Mesendoderm (in vitro differentiated cells): ENCODE measurements around the gene CGNL1.

Source experiments
- DNase-seq: peaks from one replicate; pipeline ENCODE4 v3.0.0; 2013
- H2AK5ac ChIP-seq: 2 replicates; pipeline ENCODE4 v1.6.1; 2013; ENCODE audit warnings: low read length, inconsistent platforms
- H2BK120ac ChIP-seq: 2 replicates; pipeline ENCODE4 v1.6.1; 2013; ENCODE audit warnings: low read depth, mild to moderate bottlenecking, low read length, moderate library complexity, mixed read lengths
- H2BK15ac ChIP-seq: replicated peaks from 2 replicates; pipeline ENCODE4 v1.6.1; 2013; ENCODE audit warnings: low read depth, mild to moderate bottlenecking, moderate library complexity
- H2BK5ac ChIP-seq: 2 replicates; pipeline ENCODE4 v1.6.1; 2013; ENCODE audit warnings: low read length, inconsistent platforms
- H3K18ac ChIP-seq: 2 replicates; pipeline ENCODE4 v1.6.1; 2013; ENCODE audit warnings: mild to moderate bottlenecking, low read length, mixed read lengths
- H3K23ac ChIP-seq: one replicate; pipeline ENCODE4 v1.6.1; 2013; ENCODE audit warnings: low read length
- H3K27ac ChIP-seq: 2 replicates; pipeline ENCODE4 v1.5.1; 2013; ENCODE audit warnings: low read depth, mild to moderate bottlenecking, inconsistent platforms, low read length, moderate library complexity
- H3K27me3 ChIP-seq: 2 replicates; pipeline ENCODE4 v1.6.1; 2013; ENCODE audit warnings: low read length, control low read depth, mild to moderate bottlenecking, inconsistent platforms; ENCODE audit not compliant: insufficient read depth, poor library complexity
- H3K36me3 ChIP-seq: 2 replicates; pipeline ENCODE4 v1.6.1; 2013; ENCODE audit warnings: low read length, inconsistent platforms; ENCODE audit not compliant: control insufficient read depth, insufficient read depth
- H3K4ac ChIP-seq: one replicate; pipeline ENCODE4 v1.6.1; 2013; ENCODE audit warnings: low read depth, mild to moderate bottlenecking, low read length, moderate library complexity
- H3K4me1 ChIP-seq: 2 replicates; pipeline ENCODE4 v1.6.1; 2013; ENCODE audit warnings: low read depth, low read length, inconsistent platforms; ENCODE audit not compliant: control insufficient read depth
- H3K4me2 ChIP-seq: 2 replicates; pipeline ENCODE4 v1.6.1; 2013; ENCODE audit warnings: low read length
- H3K4me3 ChIP-seq: 2 replicates; pipeline ENCODE4 v1.5.1; 2013; ENCODE audit warnings: mild to moderate bottlenecking, low read length
- H3K56ac ChIP-seq: one replicate; pipeline ENCODE4 v1.6.1; 2013; ENCODE audit warnings: low read length
- H3K79me1 ChIP-seq: 2 replicates; pipeline ENCODE4 v1.6.1; 2013; ENCODE audit warnings: low read length, inconsistent platforms
- H3K79me2 ChIP-seq: 2 replicates; pipeline ENCODE4 v1.6.1; 2013; ENCODE audit warnings: mild to moderate bottlenecking, low read length; ENCODE audit not compliant: control insufficient read depth, insufficient read depth
- H3K9ac ChIP-seq: 2 replicates; pipeline ENCODE4 v1.6.1; 2013; ENCODE audit warnings: low read length, inconsistent platforms
- H4K5ac ChIP-seq: one replicate; pipeline ENCODE4 v1.6.1; 2013; ENCODE audit warnings: low read length
- H4K8ac ChIP-seq: one replicate; pipeline ENCODE4 v1.6.1; 2013; ENCODE audit warnings: low read depth, mild to moderate bottlenecking, control low read depth, low read length, moderate library complexity
- WGBS: extraction: QIAGEN DNeasy Blood & Tissue Kit; methylation state at CpG from one replicate; pipeline ENCODE4 v1.1.7; 2013; ENCODE audit warnings: low lambda C conversion rate, missing lambda C conversion rate; ENCODE audit not compliant: insufficient coverage; ENCODE audit errors: extremely low coverage; 5-methylcytosine and 5-hydroxymethylcytosine counted together

CGNL1 gene

DNA sequence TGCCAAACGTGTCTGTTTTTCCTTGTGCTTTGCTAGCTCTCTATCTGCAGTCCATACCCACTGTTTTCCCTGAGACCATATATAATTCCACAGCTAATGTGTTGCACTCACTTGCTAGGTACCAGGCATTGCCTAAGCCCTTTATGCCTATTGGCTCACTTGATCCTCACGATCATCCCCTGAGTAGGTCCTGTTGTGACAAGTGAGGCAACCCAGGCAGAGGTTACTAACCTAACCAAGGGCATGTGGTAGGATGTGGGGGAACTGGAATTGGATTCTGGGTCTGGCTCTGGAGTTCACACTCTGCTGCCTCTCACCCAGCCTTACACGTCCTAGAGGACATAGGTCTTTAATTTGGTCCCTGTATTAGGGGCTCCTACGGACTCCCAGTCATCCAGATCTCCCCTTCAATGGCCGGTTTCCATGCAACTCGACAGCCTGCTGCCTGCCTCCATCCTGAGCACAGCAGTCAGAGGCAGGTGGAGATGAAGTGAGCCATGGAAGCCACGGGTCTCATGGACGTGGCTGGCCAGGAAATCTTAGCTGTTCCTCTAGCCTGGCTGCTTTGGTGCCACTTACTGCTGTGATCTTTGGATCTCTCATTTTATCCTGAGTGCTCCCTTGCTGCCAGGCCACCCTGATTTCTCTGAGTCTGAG lies 176.5 kb downstream of the CGNL1 start:
- Histone ChIP-seq H3K18ac (no peak overlapping the region), H3K4me2 (no peak overlapping the region), H3K4me3 (no peak overlapping the region), H2BK120ac (no peak overlapping the region), H3K79me2 (no peaks in the 10 kb centered on the region), H3K27ac (no peak overlapping the region), H3K36me3 (no peaks in the 10 kb centered on the region), H4K8ac (no peak overlapping the region), H3K4ac (no peak overlapping the region), H3K79me1 (no peaks in the 10 kb centered on the region), H3K4me1 (peaks cover 31% of the 10 kb centered on the region), H2BK15ac (no peak overlapping the region), H2BK5ac (peak overlapping the region; percentile 30), H2AK5ac (peak overlapping the region; percentile 71), H3K23ac (no peak overlapping the region), H3K56ac (peak overlapping the region; percentile 45), H3K9ac (no peak overlapping the region), H3K27me3 (no peaks in the 10 kb centered on the region), H4K5ac (no peak overlapping the region)
- no CpG with 5 or more reads among the region's 8 CpGs for WGBS
- no peak for DNase-seq

- Histone ChIP-seq H2BK120ac (no peak overlapping the region), H3K4ac (peak overlapping the region; percentile 10), H3K79me1 (no peaks in the 10 kb centered on the region), H3K4me1 (peaks cover 27% of the 10 kb centered on the region), H2BK5ac (no peak overlapping the region), H3K56ac (no peak overlapping the region), H2AK5ac (no peak overlapping the region), H4K8ac (no peak overlapping the region), H3K27ac (no peak overlapping the region), H3K9ac (no peak overlapping the region), H2BK15ac (no peak overlapping the region), H3K27me3 (no peaks in the 10 kb centered on the region), H3K4me2 (no peak overlapping the region), H3K23ac (no peak overlapping the region), H3K4me3 (no peak overlapping the region), H3K18ac (no peak overlapping the region), H3K36me3 (no peaks in the 10 kb centered on the region), H3K79me2 (no peaks in the 10 kb centered on the region), H4K5ac (no peak overlapping the region)
- DNase-seq = peak; percentile 57
- WGBS = no CpG with 5 or more reads among the region's 5 CpGs
Measured at GRCh38 chr15:57553526-57553925, 177.2 kb downstream of the CGNL1 start.

GRCh38 chr15:57554063-57554811 lies 177.9 kb downstream of the CGNL1 start:
- DNase-seq = peak; percentile 51
- Histone ChIP-seq H3K36me3 (no peaks in the 10 kb centered on the region), H3K4ac (peak overlapping the region; percentile 10), H3K4me1 (peaks cover 20% of the 10 kb centered on the region), H3K4me3 (no peak overlapping the region), H3K27ac (no peak overlapping the region), H4K5ac (no peak overlapping the region), H2BK120ac (no peak overlapping the region), H2BK15ac (no peak overlapping the region), H3K56ac (peak overlapping the region; percentile 5), H3K18ac (no peak overlapping the region), H3K9ac (no peak overlapping the region), H3K4me2 (no peak overlapping the region), H3K79me2 (no peaks in the 10 kb centered on the region), H4K8ac (no peak overlapping the region), H3K23ac (no peak overlapping the region), H3K27me3 (no peaks in the 10 kb centered on the region), H2AK5ac (no peak overlapping the region), H2BK5ac (no peak overlapping the region), H3K79me1 (no peaks in the 10 kb centered on the region)
- WGBS = no CpG with 5 or more reads among the region's 10 CpGs

DNA sequence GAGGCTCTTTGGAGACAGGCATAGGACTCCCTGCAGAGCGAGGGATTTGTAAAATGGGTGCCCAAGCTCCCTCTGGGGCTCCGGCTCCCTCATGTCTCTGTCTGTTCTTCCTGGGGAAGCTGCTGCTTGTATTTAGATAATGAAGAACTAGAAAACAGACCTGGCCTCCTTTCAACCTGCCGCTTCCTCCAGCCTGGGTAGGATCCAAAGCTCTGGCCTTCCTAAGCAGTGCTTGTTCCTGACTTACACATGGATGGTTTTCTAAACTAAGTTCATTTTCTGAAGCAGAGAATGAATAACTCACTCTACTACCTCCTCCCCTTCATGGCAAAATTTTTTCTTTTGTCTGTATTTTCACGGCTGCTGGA lies 178.5 kb downstream of the CGNL1 start:
- Histone ChIP-seq H3K18ac (no peak overlapping the region), H4K8ac (no peak overlapping the region), H3K79me1 (no peaks in the 10 kb centered on the region), H2BK5ac (no peak overlapping the region), H3K4me2 (no peak overlapping the region), H3K9ac (no peak overlapping the region), H2AK5ac (no peak overlapping the region), H2BK120ac (no peak overlapping the region), H3K4ac (no peak overlapping the region), H3K56ac (no peak overlapping the region), H3K27ac (no peak overlapping the region), H3K36me3 (no peaks in the 10 kb centered on the region), H4K5ac (no peak overlapping the region), H3K79me2 (no peaks in the 10 kb centered on the region), H3K4me3 (no peak overlapping the region), H3K4me1 (peaks cover 18% of the 10 kb centered on the region), H2BK15ac (no peak overlapping the region), H3K27me3 (no peaks in the 10 kb centered on the region), H3K23ac (no peak overlapping the region)
- WGBS = no CpG with 5 or more reads among the region's 4 CpGs
- DNase-seq = no peak

DNA sequence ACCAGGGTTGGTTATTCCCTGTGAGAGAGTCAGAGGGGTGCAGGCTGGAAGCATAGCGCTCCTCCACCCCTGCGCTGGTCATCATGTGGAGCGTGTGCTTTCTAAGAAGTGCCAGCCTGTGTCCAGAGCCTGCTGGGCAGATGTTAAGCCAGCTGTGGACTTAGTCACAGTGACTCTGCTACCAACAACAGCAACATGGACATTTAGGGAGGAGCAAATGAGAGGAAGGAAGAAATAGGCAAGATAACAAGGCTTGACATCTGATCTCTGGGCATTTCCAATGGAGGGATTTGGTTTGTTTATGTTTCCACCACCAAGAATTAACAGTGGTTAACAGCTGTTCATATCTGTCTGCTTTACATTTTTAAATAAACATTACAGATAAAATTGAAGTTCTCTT lies 179.0 kb downstream of the CGNL1 start:
- Histone ChIP-seq H4K8ac (no peak overlapping the region), H3K56ac (no peak overlapping the region), H2BK5ac (no peak overlapping the region), H3K79me1 (no peaks in the 10 kb centered on the region), H3K27ac (no peak overlapping the region), H3K23ac (no peak overlapping the region), H3K4ac (no peak overlapping the region), H3K4me3 (no peak overlapping the region), H3K27me3 (no peaks in the 10 kb centered on the region), H3K36me3 (no peaks in the 10 kb centered on the region), H2AK5ac (no peak overlapping the region), H3K79me2 (no peaks in the 10 kb centered on the region), H3K9ac (no peak overlapping the region), H4K5ac (no peak overlapping the region), H3K4me1 (peaks cover 18% of the 10 kb centered on the region), H2BK15ac (no peak overlapping the region), H3K18ac (no peak overlapping the region), H2BK120ac (no peak overlapping the region), H3K4me2 (no peak overlapping the region)
- no peak for DNase-seq
- WGBS = no CpG with 5 or more reads among the region's 3 CpGs
